Measurements from ENCODE around the gene TMCC2.
"Not testable (repeated sequence)": the region's sequence is repeated elsewhere in the genome, so short reads cannot be mapped to it uniquely, and the experiment has no call there.

Gene TMCC2

DNA sequence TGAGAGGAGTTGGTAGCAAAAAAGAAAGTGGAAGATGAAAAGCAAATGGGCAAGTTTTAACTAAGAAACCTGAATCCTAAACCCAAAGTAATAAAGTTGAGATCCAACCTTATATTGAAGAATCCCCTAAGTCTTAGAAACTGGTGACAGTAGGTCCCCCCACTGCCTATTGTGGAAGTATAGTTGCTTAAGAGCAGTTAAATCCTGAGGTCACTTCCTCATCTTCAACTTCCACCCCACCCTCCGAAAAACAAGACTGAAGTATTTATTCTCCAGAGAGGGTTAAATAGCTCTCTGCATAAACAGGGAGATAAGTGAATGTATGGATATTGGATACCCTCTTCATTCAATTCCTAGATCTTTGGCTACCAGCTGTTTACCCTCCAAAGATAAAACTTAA lies 13.0 kb upstream of the TMCC2 start:
- DNase-seq (ENCODE audit: low spot score) = no peak

DNA sequence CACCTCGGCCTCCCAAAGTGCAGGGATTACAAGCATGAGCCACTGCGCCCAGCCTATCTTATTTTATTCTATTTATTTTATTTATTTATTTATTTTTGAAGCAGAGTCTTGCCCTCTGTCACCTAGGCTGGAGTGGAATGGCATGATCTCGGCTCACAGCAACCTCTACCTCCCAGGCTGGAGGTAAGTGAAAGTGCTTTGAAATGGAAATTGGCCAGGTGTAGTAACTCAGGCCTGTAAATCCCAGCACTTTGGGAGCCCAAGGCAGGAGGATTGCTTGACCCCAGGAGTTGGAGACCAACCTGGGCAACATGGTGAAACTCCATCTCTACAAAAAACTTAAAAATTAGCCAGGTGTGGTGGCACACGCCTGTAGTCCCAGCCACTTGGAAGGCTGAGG lies 11.2 kb upstream of the TMCC2 start:
- DNase-seq (ENCODE audit: low spot score) = no peak

DNA sequence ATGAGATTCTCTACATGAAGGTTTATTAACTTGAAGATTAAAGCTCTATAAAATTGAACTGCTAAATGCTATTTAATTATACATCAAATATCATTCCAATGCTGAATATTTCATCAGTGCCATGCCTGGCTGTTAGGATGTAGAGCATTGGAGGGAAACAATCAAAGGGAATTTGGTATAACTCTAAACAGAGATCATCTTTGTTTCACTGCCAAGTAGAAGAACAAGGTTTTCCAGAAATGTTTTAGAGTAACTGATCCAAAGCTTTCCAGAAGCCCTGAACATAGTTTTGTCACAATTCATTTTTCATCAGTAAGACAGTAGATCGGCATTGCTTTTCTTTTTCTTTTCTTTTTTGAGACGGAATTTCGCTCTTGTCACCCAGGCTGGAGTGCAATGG lies 10.3 kb upstream of the TMCC2 start:
- no peak for DNase-seq (ENCODE audit: low spot score)

DNA sequence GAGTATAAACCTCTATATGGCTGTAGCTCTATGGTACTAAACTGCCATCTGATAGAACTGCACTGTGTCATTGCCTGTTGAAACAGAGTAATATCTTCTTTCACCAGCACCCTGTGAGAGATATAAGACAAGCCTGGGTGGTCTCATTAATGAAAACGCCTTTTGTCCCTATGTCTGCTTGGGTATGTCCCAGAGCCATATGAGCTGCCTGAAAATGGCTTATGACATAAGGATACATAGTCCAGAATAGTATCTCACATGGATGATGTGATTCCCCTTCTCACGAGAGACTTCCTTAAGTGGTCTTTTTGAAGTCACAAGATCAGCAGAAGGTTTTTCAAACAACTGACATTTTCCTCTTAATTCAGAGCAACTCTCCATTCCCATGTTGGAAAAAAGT lies 7.3 kb upstream of the TMCC2 start:
- DNase-seq (ENCODE audit: low spot score) = no peak

DNA sequence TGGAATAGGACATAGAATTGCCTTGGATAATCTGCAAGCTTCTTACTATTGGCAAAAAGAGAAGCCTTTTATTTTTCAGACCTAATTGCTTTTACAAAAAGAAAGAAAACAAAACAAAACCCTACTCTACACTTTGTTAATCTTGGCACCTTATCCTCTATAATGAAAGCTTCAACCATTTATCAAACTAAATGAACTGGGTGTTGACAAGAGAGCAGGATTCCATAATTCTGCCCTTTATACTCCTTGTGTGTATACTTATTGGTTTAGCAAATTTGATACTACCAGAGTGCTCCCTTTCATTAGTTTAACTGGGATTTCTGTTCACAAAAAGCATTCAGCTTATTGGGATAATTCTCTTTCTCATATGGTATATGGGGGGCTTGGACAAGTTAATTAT lies 3.0 kb upstream of the TMCC2 start:
- no peak for DNase-seq (ENCODE audit: low spot score)

DNA sequence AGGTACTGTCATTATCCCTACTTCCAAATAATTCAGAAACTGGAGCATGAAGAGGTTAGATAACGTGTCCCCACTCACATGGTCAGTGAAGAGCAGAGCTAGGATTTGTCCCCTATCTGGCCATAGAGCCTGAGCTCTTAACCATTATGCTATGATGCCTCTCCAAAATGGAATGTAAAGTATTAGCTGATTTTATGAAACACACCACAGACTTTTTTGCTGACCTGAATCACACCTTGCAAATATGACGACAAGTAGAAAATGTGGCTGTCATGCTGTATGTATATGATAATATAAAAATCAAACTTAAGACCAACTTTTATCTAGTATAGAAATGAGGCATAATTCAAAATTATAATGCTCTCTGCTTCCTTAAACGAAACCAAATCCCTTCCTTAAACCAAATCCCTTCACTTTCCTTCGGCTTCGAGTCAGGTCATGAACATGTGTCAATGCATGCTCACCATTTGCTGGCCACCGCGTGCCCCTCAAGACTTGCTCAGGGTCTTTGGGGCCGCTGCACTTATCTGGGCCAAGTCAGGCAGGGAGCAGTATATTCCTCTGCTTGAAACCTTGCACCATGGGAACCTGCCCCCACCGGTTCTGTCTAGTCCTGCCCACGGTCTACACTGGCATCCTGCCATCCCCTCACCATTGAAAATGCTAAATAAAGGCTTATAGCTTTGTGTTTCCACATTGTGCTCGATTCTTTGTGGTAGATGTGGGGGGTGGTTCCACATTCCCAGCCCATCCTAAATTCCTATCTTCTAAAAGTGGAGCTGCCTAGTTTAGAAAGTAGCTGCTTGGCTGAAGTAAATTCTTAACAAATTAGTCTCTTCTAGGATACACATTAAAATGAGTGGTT lies 1.6 kb upstream of the TMCC2 start:
- DNase-seq (ENCODE audit: low spot score) = no peak

DNA sequence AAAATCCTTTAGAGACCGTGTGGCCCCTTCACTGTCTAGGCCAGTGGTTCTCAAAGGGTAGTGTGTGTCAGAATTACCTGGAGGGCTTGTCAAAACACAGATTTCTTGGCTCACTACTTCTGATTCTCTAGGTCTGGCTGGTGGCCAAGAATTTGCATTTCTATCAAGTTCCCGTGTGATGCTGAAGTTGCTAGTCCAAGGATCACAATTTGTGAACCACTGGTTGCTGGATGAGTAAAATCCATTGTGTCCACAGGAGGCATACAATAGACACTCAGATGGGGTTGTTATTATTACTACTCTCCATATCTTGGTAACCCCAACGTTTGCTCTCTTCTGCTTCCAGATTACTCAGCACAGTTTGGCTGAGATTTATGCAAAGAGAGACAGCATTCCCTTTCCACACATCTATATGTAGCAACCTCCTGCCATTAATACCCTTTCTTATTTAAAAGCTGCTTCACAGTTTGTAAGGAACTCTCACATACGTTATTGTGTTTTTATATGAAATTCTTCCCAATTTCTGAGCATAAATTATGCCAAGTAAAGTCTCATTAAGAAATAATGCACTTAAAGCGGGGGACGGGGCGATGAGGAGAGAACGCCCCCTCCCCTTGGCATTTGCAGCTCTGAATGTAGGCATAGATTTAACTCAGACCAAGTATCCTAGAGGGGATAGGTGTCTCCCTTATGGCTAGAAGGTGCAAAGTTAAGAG lies 720 bp upstream of the TMCC2 start:
- DNase-seq (ENCODE audit: low spot score) = no peak

DNA sequence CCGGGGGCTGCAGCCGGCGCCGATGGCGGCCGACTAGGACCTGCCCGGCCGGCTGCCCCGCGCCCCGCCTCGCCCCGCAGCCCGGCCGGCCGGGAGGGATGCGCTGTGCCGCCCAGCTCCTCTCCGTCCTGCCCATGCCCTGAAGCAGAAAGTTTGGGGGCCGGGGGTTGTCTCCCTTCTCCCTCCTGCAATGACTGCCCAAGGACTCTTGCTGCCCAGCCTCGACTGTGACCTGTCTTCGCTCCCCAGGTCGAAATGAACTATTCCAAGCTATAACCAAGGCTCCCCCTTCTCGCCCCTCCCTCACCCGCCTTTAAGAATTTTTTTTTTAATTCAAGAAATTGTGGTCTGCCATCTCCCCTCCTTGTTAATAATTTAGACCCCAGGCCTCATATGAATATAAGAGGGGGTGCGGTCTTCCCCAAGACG lies 361 bp downstream of the TMCC2 start:
- DNase-seq (ENCODE audit: low spot score) = no peak

DNA sequence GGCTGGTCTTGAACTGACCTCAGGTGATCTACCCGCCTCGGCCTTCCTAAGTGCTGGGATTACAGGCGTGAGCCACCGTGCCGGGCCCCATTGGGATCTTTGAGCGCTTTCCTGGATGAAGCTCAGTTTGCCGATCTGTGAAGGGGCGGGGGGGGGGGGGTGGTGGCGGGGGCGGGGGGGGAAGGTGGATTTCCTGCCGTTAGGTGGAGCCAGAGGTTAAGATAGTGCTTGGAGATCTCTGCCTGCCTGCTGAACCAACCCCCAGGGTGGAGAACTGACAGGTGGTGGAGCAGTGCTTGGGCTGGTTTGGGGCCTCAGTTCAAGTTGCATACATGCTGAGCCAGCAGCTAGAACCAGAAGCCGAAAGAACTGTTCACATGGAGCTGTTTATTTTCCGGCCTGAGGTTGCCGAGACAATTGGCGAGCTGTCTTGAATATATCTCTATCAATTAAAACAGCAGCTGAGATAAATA lies 1.7 kb downstream of the TMCC2 start:
- peak; percentile 83 for DNase-seq (ENCODE audit: low spot score)

DNA sequence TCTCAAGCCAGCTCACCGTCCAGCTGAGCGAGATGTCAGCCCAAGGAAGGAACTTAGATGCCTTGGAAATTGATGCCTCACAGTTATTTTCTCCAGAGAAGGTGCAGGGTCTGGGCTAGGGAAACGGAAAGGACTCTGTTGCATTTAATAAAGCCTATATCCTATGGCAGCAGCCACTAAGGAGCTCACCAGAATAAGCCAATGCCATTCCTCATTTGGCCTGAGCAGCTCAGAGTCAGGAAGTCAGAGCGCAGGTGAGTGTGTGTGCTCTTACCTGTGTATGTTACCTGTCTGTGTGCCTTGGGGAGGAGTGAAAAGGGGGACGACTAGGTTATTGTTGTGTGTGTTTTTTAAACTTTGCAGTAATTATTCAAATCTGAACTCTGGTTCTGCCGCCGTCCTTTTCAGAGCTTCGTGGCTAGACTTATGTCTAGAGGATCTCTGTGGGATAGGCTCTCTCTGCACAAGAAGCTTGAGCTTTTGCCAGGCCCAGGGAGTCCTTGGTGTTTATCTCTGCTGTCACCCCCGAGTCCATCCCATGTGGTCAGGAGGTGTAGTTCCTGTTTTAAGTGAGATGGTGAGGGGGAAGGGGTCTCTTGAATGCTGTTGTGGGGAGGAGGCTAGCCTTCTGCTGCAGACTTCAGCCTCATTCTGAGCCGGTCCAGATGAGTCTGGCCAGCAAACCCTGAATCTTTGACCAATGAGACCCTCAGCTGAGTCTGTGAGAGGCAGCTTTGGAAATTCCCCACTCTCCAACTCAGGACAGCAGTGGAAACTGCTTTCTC lies 2.4 kb downstream of the TMCC2 start:
- no peak for DNase-seq (ENCODE audit: low spot score)

DNA sequence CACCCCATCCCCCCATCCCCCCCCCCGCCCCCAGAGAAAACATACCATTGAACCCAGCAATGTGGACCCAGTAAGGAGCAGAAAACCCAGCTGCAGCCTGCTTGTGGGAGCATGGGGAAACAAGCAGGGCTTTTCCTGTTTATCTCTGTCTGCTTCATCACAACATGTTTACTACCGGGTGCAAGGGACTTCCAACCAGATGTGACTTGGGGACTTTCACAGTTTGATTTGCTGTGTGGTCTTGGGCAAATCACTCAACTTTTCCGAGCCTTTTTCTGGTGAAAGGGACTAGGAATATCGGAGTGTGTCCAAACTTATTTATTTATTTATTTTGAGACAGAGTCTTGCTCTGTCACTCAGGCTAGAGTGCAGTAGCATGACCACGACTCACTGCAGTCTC lies 3.2 kb downstream of the TMCC2 start:
- no peak for DNase-seq (ENCODE audit: low spot score)

DNA sequence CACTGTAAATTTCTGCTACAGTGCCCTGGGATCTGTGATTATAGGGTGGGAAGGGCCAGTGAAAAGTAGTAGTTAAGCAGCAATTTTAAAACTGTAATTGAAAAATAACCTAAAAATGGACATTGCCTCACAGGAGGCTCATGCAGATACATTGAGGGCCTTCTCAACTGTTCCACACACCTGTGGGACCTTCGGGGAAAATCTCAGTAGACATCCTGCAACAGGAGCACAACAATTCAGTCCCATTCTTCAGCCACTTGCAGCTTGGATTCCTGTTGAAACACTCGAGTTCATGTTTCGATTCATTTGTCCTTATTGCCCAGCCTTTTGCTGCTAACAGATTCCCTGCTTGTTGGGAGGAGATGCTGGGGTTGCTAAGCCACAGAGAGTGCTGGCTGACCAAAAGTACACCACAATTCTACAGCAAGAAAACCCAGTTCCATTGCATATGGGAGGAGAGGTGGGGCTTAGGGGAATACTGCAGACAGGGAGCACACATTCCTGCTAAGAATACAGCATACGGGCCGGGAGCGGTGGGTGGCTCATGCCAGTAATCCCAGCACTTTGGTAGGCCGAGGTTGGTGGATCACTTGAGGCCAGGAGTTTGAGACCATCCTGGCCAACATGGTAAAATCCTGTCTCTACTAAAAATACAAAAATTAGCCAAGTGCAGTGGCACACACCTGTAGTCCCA lies 4.5 kb downstream of the TMCC2 start:
- no peak for DNase-seq (ENCODE audit: low spot score)

DNA sequence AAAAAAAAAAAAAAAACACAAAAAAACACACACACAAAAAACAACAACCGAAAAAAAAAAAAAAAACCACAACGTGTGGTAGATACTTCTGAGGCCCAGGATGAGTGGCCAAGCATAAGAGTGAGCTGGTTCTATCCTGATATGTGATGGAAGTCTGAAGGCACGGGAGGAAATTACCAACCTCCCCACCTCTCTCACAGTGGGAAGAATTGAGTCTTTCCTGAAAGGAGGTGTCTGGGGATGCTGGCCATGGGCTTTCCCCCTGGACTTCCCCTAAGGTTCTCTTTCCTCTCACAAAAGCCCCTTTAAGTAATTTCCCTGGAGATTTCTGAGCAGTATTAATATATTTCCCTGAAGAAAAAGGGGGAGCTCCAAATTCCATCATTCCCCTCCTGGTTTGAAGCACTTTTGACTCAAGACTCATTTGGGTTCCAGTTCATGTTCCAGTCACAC lies 5.2 kb downstream of the TMCC2 start:
- DNase-seq (ENCODE audit: low spot score) = no peak

DNA sequence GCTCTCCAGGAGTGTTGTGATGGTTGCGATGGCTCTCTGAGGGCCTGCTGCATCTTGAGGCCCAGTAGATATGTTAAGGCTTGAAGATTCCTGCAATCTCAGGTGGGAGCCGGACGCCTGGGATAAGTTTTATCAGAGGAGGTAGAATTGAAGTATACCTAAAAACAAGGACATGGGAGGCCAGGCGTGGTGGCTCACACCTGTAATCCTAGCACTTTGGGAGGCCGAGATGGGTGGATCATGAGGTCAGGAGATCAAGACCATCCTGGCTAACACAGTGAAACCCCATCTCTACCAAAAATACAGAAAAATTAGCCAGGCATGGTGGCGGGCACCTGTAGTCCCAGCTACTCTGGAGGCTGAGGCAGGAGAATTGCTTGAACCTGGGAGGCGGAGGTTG lies 6.2 kb downstream of the TMCC2 start:
- DNase-seq (ENCODE audit: low spot score) = not testable (repeated sequence)

DNA sequence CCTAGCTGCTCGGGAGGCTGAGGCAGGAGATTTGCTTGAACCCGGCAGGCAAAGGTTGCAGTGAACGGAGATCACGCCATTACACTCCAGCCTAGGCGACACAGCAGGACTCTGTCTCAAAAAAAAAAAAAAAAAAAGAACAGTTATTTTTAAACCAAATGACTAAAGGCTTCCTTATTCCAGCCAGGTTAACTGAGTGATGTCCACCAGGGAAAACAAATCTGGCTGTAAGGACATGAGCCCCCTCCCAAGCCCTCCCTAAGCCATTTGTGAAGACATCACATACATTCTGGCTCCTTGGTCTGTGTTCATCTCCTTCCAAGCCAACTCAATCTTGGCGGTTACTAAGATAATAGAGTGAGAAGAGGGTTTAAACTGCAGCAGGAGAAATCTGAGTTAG lies 8.2 kb downstream of the TMCC2 start:
- DNase-seq (ENCODE audit: low spot score) = no peak

DNA sequence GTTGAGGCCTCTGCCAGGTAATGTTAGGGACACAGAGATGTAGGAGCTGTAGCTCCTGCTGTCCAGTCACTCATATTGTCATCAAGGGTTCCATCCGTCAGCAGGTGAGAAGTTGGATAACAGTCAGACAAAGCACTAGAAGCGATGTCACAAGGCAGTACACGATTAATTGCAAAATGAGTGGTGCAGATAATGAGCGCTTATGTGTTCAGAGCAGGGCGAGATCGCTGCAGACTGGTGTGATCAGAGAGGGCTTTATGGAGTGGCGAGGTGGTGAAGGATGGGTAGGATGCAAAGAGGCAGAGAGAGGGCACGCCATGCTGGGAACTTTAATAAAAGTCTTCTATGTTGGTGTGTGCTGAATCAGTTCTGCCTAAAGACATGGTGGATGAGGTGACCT lies 8.8 kb downstream of the TMCC2 start:
- DNase-seq (ENCODE audit: low spot score) = no peak

DNA sequence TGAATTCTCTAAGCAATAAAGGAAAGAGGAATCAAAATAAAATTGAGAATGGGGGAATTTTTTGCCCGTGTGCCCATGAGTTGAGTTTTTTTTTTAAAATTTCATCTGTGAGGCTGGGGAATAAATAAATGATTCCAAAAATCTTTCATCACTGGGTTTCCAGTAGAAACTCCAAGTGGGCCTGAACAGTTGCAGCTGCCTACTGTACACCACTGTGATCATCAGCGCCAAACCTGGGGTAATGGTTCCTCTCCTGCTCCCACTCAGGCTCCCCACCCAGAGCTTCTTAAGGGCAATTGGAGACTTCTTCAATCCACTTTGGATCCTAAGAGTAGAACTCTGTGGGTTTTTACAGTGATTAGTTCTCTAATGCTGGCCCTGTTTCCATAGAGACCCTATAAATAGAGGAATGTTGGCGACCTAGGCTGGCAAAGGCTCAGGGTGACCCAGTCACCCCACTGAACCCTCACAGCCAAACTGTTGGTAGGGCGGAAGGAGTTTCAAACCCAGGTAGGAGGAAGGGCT lies 9.3 kb downstream of the TMCC2 start:
- no peak for DNase-seq (ENCODE audit: low spot score)

DNA sequence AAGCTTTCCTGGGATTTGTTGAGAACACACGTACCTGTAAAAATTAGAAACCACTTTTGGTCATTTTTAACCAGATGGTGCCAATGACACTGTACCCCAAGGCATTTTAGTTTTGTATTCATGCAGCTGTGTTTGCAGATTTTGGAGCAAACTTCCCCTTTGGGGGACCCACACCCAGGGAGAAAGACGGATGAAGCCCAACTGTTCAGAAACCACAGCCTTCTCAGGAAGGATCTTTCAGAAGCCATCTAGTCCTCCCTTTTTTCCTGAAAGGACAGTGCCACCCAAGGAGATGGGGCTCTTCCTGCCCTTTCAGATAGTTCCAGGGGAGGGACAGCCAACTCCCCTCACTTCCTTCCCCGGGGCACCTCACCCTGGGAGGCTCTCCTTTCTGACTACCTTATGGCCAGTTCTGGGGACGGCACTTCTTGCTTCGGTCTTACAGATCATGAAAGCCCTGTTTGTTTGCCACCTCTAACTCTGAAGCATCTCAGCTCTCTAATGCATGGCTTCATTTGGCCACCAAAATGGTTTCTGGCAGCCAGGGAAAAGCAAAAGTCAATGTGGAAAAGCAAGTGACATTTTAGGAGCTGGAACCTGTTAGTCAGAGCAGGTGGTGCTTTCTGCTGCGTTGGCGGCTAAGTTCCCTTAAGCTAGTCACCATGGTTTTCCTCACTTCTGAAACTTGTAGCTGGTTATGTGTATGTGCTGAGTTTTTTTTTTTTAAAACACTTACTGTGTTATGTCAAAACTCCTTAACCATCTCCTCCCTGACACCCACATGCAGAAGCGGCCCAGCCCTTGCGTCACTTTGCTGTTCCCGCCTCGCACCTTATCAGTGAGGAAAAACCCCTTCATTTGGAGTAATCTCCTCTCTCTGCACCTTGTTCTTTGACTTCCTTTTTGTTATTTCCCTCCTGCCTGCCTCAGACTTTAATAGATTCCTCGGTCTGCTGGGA lies 10.1 kb downstream of the TMCC2 start:
- no peak for DNase-seq (ENCODE audit: low spot score)

DNA sequence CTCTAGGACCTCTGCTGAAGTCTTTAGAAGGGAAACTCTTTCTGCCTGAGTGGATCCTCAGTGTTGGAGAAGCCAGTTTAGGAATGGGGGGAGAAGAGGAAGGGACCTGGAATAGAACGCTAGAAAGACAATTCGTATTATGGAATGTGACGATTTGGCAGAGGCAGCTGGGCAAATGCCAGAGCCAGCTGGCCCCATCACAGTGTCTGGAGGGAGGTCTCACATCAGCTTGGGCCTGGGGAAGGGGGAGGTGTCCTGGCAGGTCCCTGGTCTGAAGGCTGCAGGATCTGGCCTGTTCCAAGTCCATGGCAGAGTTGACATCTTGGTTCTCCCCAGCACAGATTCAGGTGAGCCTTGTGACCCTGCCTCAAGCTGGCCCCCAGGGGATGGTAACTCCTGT lies 11.3 kb downstream of the TMCC2 start:
- no peak for DNase-seq (ENCODE audit: low spot score)

DNA sequence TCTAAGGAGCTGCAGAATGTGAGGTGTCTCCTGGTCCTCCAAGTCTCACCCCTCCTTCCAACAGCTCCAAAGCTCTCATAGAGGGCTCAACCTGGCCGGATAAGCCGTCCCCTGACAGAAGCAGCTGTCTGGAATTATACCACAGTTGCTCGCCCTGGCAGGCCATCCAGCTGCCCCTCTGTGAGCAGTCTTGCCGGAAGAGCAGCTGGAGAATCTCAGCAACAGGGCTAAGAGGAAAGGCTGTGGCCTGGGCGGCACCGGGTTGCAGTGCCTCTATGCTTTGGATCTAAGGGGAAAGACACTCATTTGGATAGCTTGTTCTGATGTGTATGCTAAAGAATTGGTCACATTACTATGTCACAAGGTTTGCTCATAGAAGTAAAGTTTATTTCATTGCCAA lies 12.4 kb downstream of the TMCC2 start:
- no peak for DNase-seq (ENCODE audit: low spot score)

DNA sequence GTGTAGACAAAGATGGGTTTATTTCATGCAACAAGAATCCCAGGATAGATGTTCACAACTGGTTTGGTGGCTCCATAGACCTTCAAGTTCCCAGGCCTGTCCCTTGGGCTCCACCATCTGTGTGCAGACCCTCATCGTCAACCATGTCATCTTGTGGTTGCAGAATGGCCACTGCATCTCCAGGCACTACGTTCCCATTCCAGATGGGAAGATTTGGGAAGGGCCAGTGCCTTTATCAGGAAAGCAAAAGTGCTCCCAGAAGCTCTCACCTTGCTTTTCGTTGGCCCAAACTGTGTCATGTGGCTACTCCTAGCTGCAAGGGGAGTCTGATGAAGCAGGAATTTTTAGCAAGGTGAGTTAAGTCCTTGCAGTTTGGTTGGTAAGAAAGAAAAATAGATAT lies 12.8 kb downstream of the TMCC2 start:
- DNase-seq (ENCODE audit: low spot score) = no peak
